Sigmoid colon (tissue), 4 donors: Measurements from ENCODE around the gene SAA1.
"Not testable (repeated sequence)": the region's sequence is repeated elsewhere in the genome, so short reads cannot be mapped to it uniquely, and the experiment has no call there.

Experiments used
- POLR2A ChIP-seq, 2 donors: fragments of 450-650 bp; IDR thresholded peaks; one replicate each; pipeline ENCODE4 v1.6.1; 2016; ENCODE audit warnings: antibody characterized with exemption in 2 of 2, mild to moderate bottlenecking in 2 of 2, moderate library complexity in 2 of 2
- POLR2AphosphoS5 ChIP-seq, 4 donors: sonication (generic); formaldehyde crosslinking; IDR thresholded peaks; one replicate each; pipeline ENCODE4 v1.6.1; 2017; ENCODE audit warnings: antibody characterized with exemption in 4 of 4
- TF ChIP-seq, protein P1 (sequence below), 4 experiments: fragments of 450-650 bp in 3 of 4; fragments of 200-600 bp in 1 of 4; IDR thresholded peaks; one replicate each; pipeline ENCODE4 v1.5.1; 2016 to 2019; ENCODE audit warnings: antibody characterized with exemption in 4 of 4, mild to moderate bottlenecking in 3 of 4, moderate library complexity in 2 of 4

GRCh38 chr11:18246379-18247190 lies 19.5 kb upstream of the SAA1 start:
- not testable (repeated sequence) for TF ChIP-seq POLR2A, POLR2AphosphoS5 (IDR thresholded peaks at IDR 0.05)
- TF ChIP-seq, protein P1, sequence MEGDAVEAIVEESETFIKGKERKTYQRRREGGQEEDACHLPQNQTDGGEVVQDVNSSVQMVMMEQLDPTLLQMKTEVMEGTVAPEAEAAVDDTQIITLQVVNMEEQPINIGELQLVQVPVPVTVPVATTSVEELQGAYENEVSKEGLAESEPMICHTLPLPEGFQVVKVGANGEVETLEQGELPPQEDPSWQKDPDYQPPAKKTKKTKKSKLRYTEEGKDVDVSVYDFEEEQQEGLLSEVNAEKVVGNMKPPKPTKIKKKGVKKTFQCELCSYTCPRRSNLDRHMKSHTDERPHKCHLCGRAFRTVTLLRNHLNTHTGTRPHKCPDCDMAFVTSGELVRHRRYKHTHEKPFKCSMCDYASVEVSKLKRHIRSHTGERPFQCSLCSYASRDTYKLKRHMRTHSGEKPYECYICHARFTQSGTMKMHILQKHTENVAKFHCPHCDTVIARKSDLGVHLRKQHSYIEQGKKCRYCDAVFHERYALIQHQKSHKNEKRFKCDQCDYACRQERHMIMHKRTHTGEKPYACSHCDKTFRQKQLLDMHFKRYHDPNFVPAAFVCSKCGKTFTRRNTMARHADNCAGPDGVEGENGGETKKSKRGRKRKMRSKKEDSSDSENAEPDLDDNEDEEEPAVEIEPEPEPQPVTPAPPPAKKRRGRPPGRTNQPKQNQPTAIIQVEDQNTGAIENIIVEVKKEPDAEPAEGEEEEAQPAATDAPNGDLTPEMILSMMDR (IDR thresholded peaks at IDR 0.05) = not testable (repeated sequence)
